Neural cell (in vitro differentiated cells): ENCODE measurements around the gene CFAP43. TPM values are rescaled to one million over a fixed set of nuclear protein-coding genes. Genes with fewer than 3 reads are reported as not detected.

Source experiments
- H2AFZ ChIP-seq: fragments of 200-600, 300-800 bp; sonication (generic), shearing (Covaris generic); 2 replicates; pipeline ENCODE4 v1.6.0; 2014; ENCODE audit warnings: low read depth, mild to moderate bottlenecking, antibody characterized with exemption, low read length, moderate library complexity
- H3F3A ChIP-seq: fragments of 200-600 bp; shearing (Covaris generic); 2 replicates; pipeline ENCODE4 v1.6.1; 2016; ENCODE audit warnings: mild to moderate bottlenecking, moderate library complexity, mixed read lengths, antibody characterized with exemption, low read length; ENCODE audit not compliant: insufficient read depth, poor library complexity, severe bottlenecking
- H3K27ac ChIP-seq: fragments of 200-600, 300-800 bp; sonication (generic), shearing (Covaris generic); 2 replicates; pipeline ENCODE4 v1.5.1; 2014; ENCODE audit warnings: mild to moderate bottlenecking, low read length, moderate library complexity
- H3K27me3 ChIP-seq: fragments of 300-800, 200-600 bp; sonication (generic), shearing (Covaris generic); 2 replicates; pipeline ENCODE4 v1.6.0; 2014; ENCODE audit warnings: mild to moderate bottlenecking, low read depth, low read length, moderate library complexity; ENCODE audit not compliant: insufficient read depth
- H3K36me3 ChIP-seq: fragments of 300-800, 200-600 bp; sonication (generic), shearing (Covaris generic); 2 replicates; pipeline ENCODE4 v1.5.1; 2014; ENCODE audit warnings: mild to moderate bottlenecking, antibody characterized with exemption, low read length, moderate library complexity; ENCODE audit not compliant: insufficient read depth
- H3K4me2 ChIP-seq: fragments of 300-800, 200-600 bp; sonication (generic), shearing (Covaris generic); 2 replicates; pipeline ENCODE4 v1.6.0; 2014; ENCODE audit warnings: mild to moderate bottlenecking, low read length
- H3K4me3 ChIP-seq: fragments of 300-800, 200-600 bp; sonication (generic), shearing (Covaris generic); 2 replicates; pipeline ENCODE4 v1.5.1; 2014; ENCODE audit warnings: mild to moderate bottlenecking, low read length, moderate library complexity
- H3K79me2 ChIP-seq: fragments of 200-600 bp; shearing (Covaris generic); replicated peaks from 2 replicates; pipeline ENCODE4 v1.6.0; 2014; ENCODE audit warnings: mild to moderate bottlenecking, low read length, moderate library complexity; ENCODE audit not compliant: insufficient read depth
- H3K9ac ChIP-seq: fragments of 300-800, 200-600 bp; sonication (generic), shearing (Covaris generic); 2 replicates; pipeline ENCODE4 v1.6.1; 2016; ENCODE audit warnings: mild to moderate bottlenecking, low read length, mixed read lengths
- H3K9me2 ChIP-seq: fragments of 200-600 bp; shearing (Covaris generic); 2 replicates; pipeline ENCODE4 v1.6.1; 2016; ENCODE audit warnings: mild to moderate bottlenecking, low read length, mixed read lengths; ENCODE audit not compliant: insufficient read depth
- H3K9me3 ChIP-seq: fragments of 200-600, 300-800 bp; sonication (generic), shearing (Covaris generic); 2 replicates; pipeline ENCODE4 v1.6.1; 2016; ENCODE audit warnings: mild to moderate bottlenecking, mixed run types, low read length, moderate library complexity, mixed read lengths
- H4K20me1 ChIP-seq: fragments of 200-600 bp; shearing (Covaris generic); 2 replicates; pipeline ENCODE4 v1.6.1; 2016; ENCODE audit warnings: mild to moderate bottlenecking, mixed run types; ENCODE audit not compliant: insufficient read depth
- EP300 ChIP-seq: fragments of 450-650 bp; conservative IDR thresholded peaks from 2 replicates; pipeline ENCODE4 v1.6.1; 2014; ENCODE audit warnings: antibody characterized with exemption, mild to moderate bottlenecking, moderate library complexity; ENCODE audit not compliant: poor library complexity, severe bottlenecking
- EZH2 ChIP-seq: fragments of 200-600, 300-800 bp; shearing (Covaris generic), sonication (generic); IDR thresholded peaks from 2 replicates; pipeline ENCODE4 v1.6.1; 2014; ENCODE audit warnings: antibody characterized with exemption, low read length, borderline replicate concordance, mild to moderate bottlenecking; ENCODE audit not compliant: insufficient read depth, poor library complexity, severe bottlenecking
- MXI1 ChIP-seq: fragments of 450-650 bp; conservative IDR thresholded peaks from 2 replicates; pipeline ENCODE4 v1.6.1; 2014; ENCODE audit warnings: antibody characterized with exemption, mild to moderate bottlenecking; ENCODE audit not compliant: poor library complexity, severe bottlenecking
- POLR2AphosphoS5 ChIP-seq: IDR thresholded peaks from 2 replicates; pipeline ENCODE4 v1.6.1; 2012
- RAD21 ChIP-seq: fragments of 450-650 bp; conservative IDR thresholded peaks from 2 replicates; pipeline ENCODE4 v1.6.1; 2014; ENCODE audit warnings: antibody characterized with exemption, mild to moderate bottlenecking, moderate library complexity
- SMC3 ChIP-seq: fragments of 450-650 bp; conservative IDR thresholded peaks from 2 replicates; pipeline ENCODE4 v1.6.1; 2014; ENCODE audit warnings: antibody characterized with exemption, mild to moderate bottlenecking, moderate library complexity; ENCODE audit not compliant: poor library complexity
- TAF1 ChIP-seq: IDR thresholded peaks from 2 replicates; pipeline ENCODE4 v1.6.1; 2012; ENCODE audit warnings: low read depth
- polyA plus RNA-seq: library from polyadenylated mRNA; depleted of rRNA; stranded (reverse); fragments of >200 nt; gene quantifications from 2 replicates; pipeline ENCODE4 v1.2.3, GENCODE V29; 2014
- TF ChIP-seq, protein P1 (sequence below): IDR thresholded peaks from 2 replicates; pipeline ENCODE4 v1.6.1; 2012; ENCODE audit warnings: borderline replicate concordance
- TF ChIP-seq, protein P2 (sequence below): fragments of 450-650 bp; IDR thresholded peaks from 2 replicates; pipeline ENCODE4 v1.5.1; 2014; ENCODE audit warnings: antibody characterized with exemption, mild to moderate bottlenecking, moderate library complexity; ENCODE audit not compliant: poor library complexity, severe bottlenecking

Gene CFAP43
- polyA plus RNA-seq, 1 donor from 2014 or later, result 5.0 TPM

GRCh38 chr10:104199567-104199966 is 32.6 kb downstream of the CFAP43 start:
- H3K27me3 ChIP-seq, result no peaks in the 10 kb centered on the region
- no peak overlapping the region for H3K9ac ChIP-seq
- TF ChIP-seq EP300, result no peak
- no peak for TF ChIP-seq RAD21
- TF ChIP-seq, protein P1, sequence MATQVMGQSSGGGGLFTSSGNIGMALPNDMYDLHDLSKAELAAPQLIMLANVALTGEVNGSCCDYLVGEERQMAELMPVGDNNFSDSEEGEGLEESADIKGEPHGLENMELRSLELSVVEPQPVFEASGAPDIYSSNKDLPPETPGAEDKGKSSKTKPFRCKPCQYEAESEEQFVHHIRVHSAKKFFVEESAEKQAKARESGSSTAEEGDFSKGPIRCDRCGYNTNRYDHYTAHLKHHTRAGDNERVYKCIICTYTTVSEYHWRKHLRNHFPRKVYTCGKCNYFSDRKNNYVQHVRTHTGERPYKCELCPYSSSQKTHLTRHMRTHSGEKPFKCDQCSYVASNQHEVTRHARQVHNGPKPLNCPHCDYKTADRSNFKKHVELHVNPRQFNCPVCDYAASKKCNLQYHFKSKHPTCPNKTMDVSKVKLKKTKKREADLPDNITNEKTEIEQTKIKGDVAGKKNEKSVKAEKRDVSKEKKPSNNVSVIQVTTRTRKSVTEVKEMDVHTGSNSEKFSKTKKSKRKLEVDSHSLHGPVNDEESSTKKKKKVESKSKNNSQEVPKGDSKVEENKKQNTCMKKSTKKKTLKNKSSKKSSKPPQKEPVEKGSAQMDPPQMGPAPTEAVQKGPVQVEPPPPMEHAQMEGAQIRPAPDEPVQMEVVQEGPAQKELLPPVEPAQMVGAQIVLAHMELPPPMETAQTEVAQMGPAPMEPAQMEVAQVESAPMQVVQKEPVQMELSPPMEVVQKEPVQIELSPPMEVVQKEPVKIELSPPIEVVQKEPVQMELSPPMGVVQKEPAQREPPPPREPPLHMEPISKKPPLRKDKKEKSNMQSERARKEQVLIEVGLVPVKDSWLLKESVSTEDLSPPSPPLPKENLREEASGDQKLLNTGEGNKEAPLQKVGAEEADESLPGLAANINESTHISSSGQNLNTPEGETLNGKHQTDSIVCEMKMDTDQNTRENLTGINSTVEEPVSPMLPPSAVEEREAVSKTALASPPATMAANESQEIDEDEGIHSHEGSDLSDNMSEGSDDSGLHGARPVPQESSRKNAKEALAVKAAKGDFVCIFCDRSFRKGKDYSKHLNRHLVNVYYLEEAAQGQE, result no peak
- no peak for TF ChIP-seq SMC3
- no peak for TF ChIP-seq MXI1
- TF ChIP-seq TAF1, result no peak
- TF ChIP-seq, protein P2, sequence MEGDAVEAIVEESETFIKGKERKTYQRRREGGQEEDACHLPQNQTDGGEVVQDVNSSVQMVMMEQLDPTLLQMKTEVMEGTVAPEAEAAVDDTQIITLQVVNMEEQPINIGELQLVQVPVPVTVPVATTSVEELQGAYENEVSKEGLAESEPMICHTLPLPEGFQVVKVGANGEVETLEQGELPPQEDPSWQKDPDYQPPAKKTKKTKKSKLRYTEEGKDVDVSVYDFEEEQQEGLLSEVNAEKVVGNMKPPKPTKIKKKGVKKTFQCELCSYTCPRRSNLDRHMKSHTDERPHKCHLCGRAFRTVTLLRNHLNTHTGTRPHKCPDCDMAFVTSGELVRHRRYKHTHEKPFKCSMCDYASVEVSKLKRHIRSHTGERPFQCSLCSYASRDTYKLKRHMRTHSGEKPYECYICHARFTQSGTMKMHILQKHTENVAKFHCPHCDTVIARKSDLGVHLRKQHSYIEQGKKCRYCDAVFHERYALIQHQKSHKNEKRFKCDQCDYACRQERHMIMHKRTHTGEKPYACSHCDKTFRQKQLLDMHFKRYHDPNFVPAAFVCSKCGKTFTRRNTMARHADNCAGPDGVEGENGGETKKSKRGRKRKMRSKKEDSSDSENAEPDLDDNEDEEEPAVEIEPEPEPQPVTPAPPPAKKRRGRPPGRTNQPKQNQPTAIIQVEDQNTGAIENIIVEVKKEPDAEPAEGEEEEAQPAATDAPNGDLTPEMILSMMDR, result no peak
- TF ChIP-seq EZH2, result no peak
- no peak for TF ChIP-seq POLR2AphosphoS5

DNA sequence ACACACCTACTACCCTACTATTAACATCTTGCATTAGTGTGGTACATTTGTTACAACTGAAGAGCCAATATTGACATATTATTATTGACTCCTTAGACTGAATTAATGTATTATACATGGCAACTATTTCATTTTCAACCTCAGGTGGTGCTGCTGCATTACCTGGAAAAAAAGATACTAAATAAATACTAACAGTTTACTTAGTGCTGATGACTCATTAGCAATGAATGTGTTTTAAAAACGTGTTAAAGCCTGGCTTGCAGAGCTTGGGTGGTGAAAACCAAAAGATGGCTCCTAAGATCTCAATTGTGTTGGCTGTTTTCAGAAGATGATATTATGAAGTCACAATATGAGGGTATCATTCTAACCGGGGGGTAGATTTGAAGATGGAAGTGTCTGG is 34.8 kb downstream of the CFAP43 start:
- Histone ChIP-seq H3K4me2 (no peak overlapping the region), H4K20me1 (no peaks in the 10 kb centered on the region), H3K27ac (no peak overlapping the region), H3F3A (no peaks in the 10 kb centered on the region), H3K4me3 (no peak overlapping the region), H3K9me3 (no peaks in the 10 kb centered on the region), H2AFZ (no peak overlapping the region), H3K79me2 (no peaks in the 10 kb centered on the region), H3K27me3 (no peaks in the 10 kb centered on the region), H3K9me2 (no peaks in the 10 kb centered on the region), H3K9ac (no peak overlapping the region), H3K36me3 (no peaks in the 10 kb centered on the region)
- TF ChIP-seq SMC3 (no peak), TAF1 (no peak), POLR2AphosphoS5 (no peak), EP300 (no peak), MXI1 (no peak), EZH2 (no peak), RAD21 (no peak)
- TF ChIP-seq, protein P2, result no peak
- TF ChIP-seq, protein P1, result no peak

More at GRCh38 chr10:104199567-104199966, 32.6 kb downstream of the CFAP43 start:
- Histone ChIP-seq H3K27ac (no peak overlapping the region), H3K4me2 (no peak overlapping the region), H3F3A (no peaks in the 10 kb centered on the region), H3K79me2 (no peaks in the 10 kb centered on the region), H3K36me3 (no peaks in the 10 kb centered on the region), H3K4me3 (no peak overlapping the region), H2AFZ (no peak overlapping the region), H3K9me2 (no peaks in the 10 kb centered on the region), H4K20me1 (no peaks in the 10 kb centered on the region), H3K9me3 (no peaks in the 10 kb centered on the region)
